WI38 (cell line): ENCODE data around the gene LTA4H.
"Not testable (repeated sequence)": the region's sequence is repeated elsewhere in the genome, so short reads cannot be mapped to it uniquely, and the experiment has no call there.

ENCODE experiments used
- H3K4me3 ChIP-seq: 2 replicates; pipeline ENCODE4 v1.5.1; 2011; ENCODE audit warnings: low read depth, mild to moderate bottlenecking, control low read depth, low read length
- CTCF ChIP-seq: IDR thresholded peaks from 2 replicates; pipeline ENCODE4 v1.5.1; 2012; ENCODE audit warnings: low read depth, mild to moderate bottlenecking, control low read depth, low read length

Gene LTA4H

GRCh38 chr12:95977764-95978305, 57.6 kb downstream of the LTA4H start:
- H3K4me3 ChIP-seq = no peak overlapping the region
- no peak for TF ChIP-seq CTCF

GRCh38 chr12:95976416-95976832, 59.0 kb downstream of the LTA4H start:
- no peak for TF ChIP-seq CTCF
- H3K4me3 ChIP-seq = no peak overlapping the region

GRCh38 chr12:95975491-95975890, 59.9 kb downstream of the LTA4H start:
- H3K4me3 ChIP-seq = no peak overlapping the region
- no peak for TF ChIP-seq CTCF

- H3K4me3 ChIP-seq = no peak overlapping the region
- no peak for TF ChIP-seq CTCF
These were observed 61.0 kb downstream of the LTA4H start for GRCh38 chr12:95974358-95974757.

GRCh38 chr12:95972832-95973456, 62.4 kb downstream of the LTA4H start:
- no peak overlapping the region for H3K4me3 ChIP-seq
- no peak for TF ChIP-seq CTCF

- TF ChIP-seq CTCF = no peak
- no peak overlapping the region for H3K4me3 ChIP-seq
These were observed 64.5 kb downstream of the LTA4H start for GRCh38 chr12:95970905-95971304.

- not testable (repeated sequence) for H3K4me3 ChIP-seq
These were observed 66.3 kb downstream of the LTA4H start for GRCh38 chr12:95969116-95969515.

GRCh38 chr12:95967301-95967700, 68.1 kb downstream of the LTA4H start:
- TF ChIP-seq CTCF = no peak
- no peak overlapping the region for H3K4me3 ChIP-seq
